HCEC 1CT (cell line): Measurements from ENCODE around the gene TMEM147.
A peak's percentile ranks its signal among the peaks of the same experiment; 100 is the strongest.

Experiments used
- DNase-seq: peaks from one replicate; pipeline ENCODE4 v3.0.0-alpha.2; 2017

Gene TMEM147

DNA sequence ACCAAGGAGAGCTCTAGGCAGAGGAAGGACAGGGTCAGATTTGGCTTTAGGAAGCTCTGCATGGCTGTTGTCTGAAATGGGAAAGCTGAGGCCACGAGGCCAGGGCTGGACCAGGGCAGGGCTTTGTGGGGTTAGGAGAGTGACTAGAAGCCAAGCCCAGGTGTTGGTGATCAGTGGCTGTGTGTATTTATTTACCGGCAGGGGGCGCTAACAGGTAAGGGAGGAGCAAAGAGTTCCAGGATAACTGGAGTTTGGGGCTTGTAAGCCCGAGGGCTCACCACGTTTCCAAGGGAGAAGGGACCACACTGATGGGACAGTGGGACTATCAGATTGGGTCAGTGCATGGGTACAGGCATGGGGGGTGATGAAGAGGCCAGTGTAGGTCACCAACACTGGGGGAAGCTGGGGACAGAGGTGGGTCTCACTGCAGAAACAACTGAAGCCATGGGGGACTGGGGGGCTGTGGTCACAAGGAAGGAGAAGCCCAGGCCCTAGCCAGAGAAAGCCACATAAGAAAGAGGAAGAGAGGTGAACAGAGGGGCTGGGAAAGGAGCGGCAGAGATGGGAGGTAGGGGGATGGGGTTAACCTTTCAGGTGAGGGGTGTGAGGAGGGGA is 3.9 kb downstream of the TMEM147 start:
- peak; percentile 52 for DNase-seq

DNA sequence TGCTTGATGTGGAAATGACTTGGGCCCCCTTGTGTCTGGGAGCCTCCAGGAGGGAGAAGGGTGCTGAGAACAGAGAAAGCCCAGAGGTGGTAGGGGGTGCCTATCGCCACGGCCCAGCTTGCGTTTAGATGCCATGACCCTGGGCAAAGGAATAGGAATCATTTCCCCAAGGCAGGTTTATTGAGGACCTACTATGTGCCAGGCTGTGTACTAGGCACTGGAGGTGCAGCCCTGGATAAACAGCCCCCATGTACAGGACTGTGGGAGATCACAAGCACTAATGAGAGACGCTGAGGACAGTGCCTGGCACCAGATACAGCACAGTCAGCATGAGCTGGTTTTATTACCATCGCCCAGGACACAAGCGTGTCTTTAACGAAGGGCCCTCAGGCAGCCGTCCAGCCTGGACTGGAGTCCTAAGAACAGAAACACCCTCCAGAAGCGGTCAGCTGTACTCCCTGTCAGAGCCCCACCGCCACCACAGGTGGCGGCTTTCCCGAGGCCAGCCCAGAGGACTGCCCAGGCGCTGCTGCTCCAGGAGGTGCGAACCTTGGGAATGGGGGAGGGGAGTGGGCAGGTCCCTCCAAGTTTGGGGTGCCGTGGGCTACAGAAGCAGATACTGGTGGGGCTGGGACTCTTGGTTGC is 4.6 kb downstream of the TMEM147 start:
- DNase-seq = no peak

DNA sequence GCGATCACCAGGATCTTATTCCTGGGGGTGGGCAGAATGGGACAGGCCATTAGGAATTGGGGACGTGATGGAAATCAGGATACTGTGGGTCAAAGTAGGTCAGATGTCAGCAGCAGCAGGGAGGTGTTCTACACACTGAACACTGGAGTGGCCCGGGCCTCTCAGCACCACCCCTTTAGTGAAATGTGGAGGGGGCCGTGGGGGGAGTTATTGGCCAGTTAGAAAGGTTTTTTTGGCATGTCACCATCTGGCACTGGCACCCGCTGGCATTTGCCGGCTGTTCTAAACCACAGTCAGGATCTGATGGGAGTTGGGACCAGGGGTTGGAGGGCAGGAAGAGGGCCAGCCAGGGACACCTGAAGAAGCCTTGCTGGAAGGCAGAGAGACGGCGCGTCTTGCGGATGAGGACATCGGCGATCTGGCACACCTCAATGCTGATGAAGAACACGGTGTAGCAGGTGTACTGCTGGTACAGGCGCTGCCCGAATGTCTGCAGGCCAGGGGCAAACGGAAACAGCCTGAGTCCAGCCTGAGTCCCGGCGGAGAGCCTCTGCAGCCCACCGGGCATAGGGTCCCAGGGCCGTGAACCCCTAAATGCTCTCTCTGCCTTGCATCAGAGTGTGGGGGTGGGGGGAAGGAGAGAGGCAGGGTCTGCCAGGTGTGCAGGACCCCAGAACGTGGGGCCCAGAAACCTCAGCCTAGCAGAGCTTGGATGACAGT is 5.8 kb downstream of the TMEM147 start:
- no peak for DNase-seq

DNA sequence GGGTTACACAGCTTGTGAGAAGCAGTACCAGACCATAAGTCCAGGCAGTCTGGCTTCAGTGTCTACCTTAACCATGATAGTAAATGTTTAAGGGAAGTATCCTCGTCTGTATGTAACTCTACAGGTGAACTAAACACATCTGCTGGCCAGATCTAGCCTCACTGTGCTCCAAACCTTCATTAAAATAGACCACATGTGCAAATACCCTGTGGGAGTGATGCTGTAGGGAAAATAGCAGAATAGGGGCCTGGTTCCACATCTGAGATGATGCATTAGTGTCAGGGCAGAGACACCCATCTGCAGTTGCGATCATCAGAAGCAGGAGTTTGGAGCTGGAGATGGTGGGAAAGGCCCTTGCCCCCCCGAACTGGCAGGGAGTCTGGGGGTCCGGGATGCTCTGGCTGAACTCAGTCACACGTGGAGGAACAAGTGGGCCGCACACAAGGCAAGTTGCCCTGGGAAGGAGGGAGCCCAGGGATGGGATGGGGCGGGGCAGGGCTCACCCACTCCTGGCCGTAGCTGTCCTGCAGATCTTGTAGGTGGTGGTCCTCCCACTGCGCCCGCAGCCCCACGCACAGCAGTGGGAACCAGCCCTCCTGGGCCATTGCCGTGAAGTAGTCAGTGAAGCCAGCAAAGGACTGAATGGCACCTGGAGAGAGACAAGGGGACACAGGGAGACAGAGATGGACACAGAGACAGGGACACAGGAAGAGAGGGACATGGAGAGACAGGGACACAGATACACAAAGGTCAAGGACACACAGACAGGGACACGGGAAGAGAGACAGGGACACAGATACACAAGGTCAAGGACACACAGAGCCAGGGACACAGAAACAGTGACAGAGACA is 7.3 kb downstream of the TMEM147 start:
- DNase-seq = no peak

DNA sequence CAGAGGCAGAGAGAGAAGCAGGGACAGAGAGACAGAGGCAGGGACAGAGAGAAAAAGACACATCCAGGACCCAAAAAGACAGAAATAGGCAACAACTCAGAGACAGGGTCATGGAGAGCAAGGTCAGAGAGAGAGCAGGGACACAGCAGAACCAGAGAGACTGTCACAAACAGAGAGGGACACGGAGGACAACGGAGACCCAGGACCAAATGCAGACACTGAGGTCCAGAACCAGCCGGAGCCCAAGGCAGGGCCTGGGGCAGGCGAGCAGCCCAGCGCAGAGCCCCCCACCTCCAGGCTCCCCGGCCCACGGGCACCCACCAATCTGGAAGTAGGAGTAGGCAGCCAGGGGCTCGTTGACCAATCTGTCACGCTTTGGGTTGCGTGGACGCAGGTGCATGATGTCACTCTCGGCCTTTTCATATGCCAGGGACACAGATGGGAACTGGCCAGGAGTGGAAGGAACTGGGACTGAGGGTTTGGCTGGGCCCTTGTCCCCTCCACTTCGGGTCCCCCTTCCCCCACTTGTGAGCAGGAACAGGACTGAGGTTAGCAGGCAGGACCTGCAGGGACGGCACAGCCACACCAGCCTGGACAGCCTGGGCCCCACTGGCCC is 8.1 kb downstream of the TMEM147 start:
- DNase-seq = no peak

DNA sequence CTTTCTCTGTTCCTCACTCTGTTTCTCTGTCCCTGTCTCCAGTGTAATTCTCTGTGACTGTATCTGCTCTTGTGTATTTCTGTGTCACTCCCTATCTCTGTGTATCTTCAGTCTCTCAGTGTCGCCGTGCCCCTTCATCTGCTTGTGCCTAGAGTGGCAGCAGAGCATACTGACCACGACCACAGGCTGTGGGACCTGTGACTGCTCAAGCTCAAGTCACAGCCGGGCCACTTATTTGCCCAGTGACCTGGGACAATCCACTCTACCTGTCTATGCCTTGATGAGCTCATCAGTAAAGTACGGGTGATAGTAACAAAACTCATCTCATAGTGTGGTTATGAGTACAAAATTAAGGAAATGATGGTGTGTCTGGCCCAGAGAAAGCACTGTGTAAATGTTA is 8.7 kb downstream of the TMEM147 start:
- no peak for DNase-seq

DNA sequence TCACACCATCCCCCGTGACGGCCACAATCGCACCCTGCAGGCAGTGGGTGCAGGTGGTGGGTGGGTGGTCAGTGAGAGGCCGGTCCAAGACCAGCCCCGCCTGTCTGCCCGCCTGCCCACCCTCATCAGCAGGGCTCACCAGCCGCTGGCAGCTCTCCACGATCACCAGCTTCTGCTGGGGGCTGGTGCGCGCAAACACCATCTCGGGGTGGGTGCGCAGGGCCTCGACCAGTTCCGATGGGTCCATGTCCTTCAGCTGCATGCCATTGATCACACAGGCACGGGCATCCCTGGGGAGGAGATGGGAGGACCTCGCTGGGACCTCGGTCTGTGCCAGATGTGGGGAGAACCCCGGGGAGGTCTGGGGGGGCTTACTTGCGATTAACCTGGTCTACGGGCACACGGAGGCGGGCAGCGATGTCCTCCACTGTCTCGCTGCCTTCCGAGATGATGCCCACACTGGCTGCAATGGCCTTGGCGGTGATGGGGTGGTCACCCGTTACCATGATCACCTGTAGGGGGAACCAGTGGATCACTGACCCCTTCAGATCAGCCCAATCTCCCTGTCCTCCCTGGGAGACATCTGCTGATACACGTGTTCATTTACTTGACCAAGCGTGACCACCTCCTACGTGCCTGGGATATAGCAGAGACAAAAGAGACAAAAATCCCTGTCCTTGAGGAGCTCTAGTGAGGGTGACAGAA is 10.0 kb downstream of the TMEM147 start:
- DNase-seq = peak; percentile 11

DNA sequence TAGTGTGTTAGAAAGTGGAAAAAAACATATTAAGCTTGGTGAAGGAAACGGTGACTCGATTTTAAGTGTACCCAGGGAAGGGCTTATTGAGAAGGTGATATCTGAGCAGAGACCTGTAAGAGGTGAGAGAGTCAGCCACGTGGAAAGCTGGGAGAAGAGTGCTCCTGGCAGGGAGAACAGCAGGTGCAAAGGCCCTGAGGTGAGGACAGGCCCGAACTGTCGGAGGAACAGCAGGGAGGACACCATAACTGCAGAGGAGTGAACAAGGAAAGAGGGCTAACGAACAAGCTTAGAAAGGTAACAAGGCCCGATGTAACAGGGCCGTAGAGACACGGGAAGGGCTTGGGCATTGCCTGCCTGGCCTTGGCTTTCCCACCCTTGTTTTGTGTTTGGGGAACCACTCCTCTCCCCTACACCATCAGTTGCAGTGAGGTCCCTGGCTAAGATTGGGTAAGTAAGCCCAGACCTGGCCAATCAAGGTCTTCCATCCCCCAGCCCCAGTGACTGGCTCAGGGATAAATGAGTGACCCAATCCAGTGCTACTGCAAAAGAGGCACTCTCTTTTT is 10.7 kb downstream of the TMEM147 start:
- no peak for DNase-seq

DNA sequence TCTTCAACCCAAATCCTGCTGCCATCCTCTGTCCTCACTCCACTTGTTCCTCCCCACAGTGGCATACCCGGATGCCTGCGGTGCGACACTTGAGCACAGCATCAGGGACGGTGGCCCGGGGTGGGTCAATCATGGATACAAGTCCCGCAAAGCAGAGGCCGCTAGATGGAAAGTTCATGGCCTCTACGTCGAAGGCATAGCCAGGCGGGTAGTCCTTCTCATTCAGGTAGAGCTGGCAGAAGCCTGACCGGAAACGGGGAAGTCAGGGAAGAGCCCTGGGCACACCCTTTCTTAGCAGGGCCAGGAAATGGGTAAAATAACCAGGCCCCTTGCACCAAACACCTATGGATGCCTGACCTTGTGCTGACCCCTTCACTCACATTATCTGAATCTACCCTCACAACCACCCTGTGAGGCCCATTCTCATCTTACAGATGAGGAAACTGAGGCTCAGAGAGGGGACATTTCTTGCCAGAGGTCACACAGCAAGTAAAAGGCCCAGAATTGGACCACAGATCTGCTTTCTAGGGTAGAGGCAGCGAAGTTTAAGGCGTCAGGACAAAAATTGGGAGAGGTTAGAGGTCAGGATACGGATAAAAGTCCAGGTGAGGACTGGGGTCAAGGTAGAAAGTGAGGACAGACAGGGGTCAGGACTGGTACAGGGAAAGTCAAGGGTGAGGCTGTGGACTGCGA is 11.6 kb downstream of the TMEM147 start:
- no peak for DNase-seq

DNA sequence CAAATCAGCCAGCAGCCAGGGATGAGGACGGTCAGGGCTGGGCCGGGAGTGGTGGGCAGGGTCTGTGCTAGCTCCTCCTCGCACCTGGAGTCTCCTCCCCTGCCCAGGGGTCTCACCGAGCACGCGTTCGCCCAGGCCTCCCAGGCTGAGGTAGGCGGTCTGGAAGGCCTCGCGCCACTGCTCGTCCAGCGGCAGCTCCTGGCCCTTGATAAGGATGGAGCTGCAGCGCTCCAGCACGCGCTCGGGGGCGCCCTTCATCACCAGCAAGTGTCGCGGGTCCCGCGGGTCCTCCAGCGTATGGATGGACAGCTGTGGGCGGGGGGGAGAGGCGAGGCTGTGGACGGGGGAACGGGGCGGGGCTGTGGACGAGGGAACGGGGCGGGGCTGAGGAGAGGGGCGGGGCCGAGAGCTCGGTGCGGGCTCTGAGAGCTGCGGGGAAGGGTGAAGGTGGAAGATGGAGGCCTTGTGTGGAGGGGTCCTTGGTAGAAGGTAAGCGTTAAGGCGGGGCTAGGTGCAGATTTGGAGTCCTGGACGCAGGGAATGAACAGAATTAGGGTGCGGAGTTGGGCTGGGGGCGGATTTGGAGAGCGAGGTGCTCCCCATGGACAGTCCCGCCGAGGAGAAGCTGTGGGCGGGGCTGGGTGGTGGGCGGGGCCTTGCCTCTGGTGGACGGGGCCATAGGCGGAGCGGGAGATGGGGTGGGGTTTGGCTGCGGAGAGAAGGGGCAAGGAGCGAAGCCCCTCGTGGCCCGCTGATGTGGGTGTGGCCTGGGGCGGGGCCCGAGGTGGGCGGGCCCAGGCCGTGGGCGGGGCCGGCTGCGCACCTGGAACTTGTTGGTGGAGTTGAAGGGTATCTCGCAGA is 12.3 kb downstream of the TMEM147 start:
- DNase-seq = no peak

DNA sequence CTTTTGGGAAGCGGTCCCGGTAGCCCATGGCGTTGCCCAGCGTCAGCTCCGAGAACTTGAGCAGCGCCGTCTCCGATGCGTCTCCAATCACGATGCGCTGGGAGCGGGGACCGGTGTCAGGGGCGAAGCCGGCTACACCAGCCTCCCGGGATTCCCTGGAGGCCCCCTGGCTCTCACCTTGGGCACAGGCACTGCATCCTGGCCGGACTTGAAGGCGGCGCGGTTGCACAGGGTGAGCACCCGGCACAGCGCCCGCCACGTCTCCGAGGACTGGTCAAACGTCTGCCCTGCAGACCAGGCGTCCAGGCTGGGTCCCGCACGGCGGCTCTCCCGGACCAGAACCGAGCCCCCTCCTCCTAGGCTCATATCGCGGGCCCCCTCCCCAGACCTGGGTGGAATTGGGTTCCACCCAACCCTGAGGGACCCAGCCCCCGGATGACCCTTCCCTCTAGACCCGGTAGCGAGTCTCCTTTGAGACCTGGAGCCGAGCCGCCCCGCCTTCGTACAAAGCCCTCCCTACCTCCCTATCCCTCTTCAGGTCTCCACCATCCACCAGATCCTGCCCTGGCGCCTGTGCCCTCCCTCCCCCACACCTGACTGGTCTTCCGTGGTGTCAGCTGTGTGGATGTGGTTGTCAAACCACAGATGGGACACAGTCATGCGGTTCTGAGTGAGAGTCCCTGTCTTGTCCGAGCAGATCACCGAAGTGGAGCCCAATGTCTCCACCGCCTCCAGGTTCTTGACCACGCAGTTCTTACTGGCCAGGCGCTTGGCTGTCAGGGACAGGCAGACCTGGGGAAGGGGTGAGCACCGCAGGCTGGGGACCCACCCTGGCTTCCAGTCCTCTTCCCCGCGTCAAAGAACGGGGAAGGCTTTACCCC is 13.2 kb downstream of the TMEM147 start:
- DNase-seq = no peak

DNA sequence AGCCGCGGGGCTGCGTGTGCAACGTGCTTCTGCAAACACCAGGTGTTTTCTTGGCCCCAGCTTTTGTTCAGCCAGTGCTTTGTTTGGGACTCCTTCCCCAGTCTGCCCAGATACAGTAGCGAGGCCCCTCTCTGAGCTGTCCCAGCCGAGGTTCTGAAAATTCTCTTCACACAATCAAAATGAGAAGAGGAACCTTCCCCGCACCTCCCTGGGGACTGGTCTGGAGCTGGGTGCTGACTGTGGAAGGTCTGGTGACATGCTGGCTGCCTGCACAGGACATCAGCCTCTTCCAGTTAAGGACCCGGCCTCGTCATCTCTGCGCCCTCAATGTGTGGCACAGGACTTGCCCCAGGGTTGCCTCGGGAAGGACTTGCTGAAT is 13.8 kb downstream of the TMEM147 start:
- no peak for DNase-seq

DNA sequence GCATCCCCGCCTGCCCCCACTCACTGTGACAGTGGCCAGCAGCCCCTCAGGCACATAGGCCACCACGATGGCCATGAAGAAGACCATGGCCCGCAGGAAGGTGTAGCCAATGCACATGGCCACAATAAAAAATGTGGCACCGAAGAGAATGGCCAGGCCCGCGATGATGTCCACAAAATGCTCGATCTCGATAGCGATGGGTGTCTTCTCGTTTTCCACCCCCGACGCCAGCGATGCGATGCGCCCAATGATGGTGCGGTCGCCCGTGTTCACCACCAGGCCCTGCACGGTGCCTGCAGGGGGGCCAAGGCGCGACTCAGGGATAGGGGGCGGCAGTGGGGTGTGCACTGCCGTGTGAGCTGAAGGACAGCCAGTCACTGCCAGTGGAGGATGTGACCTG is 14.4 kb downstream of the TMEM147 start:
- no peak for DNase-seq

DNA sequence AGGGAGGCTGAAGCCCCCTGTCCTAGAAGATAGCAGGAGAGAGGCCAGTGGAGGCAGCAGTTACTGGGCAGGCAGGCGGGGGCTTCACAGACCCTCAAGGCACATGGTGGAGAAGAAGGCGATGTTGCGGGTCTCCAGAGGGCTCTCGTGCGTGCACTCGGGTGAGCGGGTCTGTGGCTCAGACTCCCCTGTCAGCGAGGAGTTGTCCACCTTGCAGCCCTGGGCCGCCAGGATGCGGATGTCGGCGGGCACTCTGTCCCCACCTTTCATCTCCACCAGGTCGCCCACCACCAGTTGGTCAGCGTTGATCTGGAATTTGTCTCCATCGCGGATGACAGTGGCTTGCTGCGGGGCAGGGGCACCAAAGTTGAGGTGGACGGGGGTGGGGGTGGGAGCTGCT is 14.8 kb downstream of the TMEM147 start:
- DNase-seq = no peak

DNA sequence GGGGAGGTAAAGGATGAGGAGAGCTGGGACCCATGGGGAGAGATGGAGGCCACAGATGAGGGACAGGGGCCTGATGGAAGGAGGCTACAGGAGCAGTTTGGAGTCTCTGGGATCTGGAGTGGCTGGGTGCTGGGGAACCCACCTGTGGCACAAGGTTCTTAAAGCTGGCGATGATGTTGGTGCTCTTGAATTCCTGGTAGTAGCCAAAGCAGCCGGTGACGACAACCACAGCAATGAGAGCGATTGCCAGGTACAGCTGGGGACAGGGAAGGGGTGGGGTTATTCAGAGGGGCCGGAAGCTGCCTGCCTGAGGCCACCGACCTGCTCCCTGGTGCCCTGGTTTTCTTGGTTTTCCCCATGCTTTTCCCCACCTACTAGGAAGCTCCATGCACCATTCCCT is 15.3 kb downstream of the TMEM147 start:
- DNase-seq = no peak

DNA sequence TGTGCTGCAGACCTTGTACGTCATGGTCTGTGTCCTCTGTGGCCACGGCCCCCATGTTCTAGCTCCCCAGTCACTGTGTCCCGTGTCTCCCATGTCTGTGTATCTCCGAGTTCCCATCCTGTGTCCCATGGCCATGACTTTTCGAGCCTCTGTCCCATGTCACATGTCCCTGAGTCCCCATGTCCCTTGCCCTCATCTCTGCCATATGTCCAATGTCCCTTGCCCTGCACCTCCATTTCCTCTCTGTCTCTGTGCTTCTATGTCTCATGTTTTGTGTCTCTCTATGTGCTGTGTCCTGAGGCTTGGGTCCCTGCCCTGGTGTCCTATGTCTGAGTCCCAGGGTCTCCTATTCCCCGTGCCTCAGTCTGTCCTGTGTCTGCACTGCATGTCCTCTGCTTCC is 16.0 kb downstream of the TMEM147 start:
- no peak for DNase-seq

DNA sequence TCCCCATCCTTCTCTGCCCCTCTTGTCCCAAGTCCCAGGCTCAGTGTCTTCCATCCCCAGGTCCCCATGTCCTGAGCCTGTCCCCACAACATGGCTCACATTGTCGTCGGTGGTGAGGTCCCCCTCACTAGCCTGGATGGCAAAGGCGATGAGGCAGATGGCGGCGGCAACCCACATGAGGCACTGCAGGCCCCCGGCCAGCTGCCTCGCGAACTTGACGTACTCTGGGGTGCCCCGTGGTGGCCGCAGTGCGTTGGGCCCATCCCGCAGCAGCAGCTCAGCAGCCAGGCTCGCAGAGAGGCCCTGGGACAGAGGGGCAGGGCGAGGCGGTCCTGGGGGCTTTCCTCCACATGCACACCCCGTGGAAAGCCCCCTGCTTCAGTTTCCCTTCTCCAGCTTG is 16.9 kb downstream of the TMEM147 start:
- no peak for DNase-seq

DNA sequence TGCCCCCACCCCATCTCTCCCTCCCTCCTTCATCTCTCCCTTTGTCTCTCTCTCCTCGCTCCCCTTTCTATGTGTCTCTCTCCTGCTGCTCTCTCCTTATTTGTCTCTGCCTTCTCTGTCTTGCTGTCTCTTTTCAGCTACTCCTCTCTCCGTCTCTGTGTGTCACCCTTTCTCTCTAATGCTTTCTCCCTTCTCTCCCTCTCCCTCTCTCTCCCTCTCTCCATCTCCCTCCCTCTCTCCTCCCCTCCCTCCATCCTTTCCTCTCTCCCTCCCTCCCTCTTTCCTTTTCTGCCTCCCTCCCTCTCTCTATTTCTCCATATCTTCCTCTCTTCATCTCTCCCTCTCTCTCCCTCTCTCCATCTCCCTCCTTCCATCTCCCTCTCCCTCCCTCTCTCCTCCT is 17.4 kb downstream of the TMEM147 start:
- DNase-seq = no peak

DNA sequence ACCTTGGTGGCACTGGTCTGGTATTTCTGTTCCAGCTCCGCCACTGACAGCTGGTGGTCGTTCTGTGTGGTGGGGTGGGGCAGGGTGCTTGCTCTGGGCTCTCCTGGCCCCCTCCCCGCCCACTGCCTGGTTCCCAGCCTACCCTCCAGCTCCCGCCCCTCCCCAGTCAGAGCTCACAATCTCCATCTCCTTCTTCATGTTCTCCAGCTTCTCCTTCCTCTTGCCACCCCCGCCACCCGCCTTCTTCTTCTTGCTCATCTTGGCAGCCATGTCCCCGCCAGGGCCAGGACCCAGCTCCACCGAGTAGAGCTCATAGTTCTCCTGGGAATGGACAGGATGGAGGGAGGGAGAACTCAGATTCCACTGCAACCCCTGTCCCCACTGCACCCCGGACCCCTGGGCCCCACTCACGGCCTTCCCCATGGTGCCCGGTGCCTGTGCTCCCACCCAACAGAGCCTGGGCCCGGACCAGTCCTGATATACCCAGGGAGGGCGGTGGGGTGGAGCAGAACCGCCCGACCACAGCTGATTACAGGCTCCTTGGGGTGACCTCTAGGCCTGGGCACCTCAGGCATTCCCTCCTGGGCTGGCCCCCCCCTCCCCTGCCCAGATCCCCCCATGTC is 17.9 kb downstream of the TMEM147 start, which contains the start of gene ATP4A:
TSS of gene ATP4A (minus strand) at position 452 of the 623 bp plus-strand sequence. CDS start at position 423, 29 bp downstream.
- no peak for DNase-seq
